Epithelial cell of proximal tubule (primary cell): ENCODE data around the gene SRRD. TPM values are rescaled to one million over a fixed set of nuclear protein-coding genes. Genes with fewer than 3 reads are reported as not detected.

Source experiments
- DNase-seq: peaks from one replicate; pipeline ENCODE4 v3.0.0-alpha.2; 2011; ENCODE audit warnings: low read depth
- H3K4me3 ChIP-seq: 2 replicates; pipeline ENCODE4 v1.5.1; 2011; ENCODE audit warnings: low read depth, mild to moderate bottlenecking, low read length
- total RNA-seq: library from RNA; depleted of rRNA; stranded (reverse); fragments of >200 nt; gene quantifications from 2 replicates; pipeline ENCODE4 v1.2.3, GENCODE V29; 2015
- TF ChIP-seq, protein P1 (sequence below): conservative IDR thresholded peaks from 2 replicates; pipeline ENCODE4 v1.5.1; 2012; ENCODE audit warnings: low read depth, mild to moderate bottlenecking, low read length

The SRRD gene
- total RNA-seq, 1 donor from 2014 or later, result 17.1 TPM

- no peak overlapping the region for H3K4me3 ChIP-seq
- TF ChIP-seq, protein P1, sequence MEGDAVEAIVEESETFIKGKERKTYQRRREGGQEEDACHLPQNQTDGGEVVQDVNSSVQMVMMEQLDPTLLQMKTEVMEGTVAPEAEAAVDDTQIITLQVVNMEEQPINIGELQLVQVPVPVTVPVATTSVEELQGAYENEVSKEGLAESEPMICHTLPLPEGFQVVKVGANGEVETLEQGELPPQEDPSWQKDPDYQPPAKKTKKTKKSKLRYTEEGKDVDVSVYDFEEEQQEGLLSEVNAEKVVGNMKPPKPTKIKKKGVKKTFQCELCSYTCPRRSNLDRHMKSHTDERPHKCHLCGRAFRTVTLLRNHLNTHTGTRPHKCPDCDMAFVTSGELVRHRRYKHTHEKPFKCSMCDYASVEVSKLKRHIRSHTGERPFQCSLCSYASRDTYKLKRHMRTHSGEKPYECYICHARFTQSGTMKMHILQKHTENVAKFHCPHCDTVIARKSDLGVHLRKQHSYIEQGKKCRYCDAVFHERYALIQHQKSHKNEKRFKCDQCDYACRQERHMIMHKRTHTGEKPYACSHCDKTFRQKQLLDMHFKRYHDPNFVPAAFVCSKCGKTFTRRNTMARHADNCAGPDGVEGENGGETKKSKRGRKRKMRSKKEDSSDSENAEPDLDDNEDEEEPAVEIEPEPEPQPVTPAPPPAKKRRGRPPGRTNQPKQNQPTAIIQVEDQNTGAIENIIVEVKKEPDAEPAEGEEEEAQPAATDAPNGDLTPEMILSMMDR, result no peak
Observed at GRCh38 chr22:26448334-26448733, 35.3 kb upstream of the SRRD start.

DNA sequence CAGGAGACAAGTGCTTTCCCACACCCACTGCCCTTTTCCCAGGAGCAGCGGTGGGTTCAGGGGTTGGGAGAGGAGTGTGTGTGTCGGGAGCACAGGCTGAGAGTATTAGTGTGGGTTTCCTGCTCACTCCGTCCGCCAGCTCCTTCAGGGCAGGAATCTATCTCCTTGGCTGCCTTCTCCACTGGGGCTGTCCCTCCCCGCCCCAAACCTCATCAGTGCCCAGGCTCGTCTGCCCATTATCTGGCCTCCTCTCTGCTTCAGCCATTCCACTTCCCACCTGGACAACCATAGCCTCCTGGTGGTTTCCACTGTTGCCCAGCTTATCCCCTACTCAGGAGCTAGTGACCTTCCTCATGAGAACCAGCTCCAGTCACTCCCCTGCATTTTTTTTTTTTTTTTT is 34.7 kb upstream of the SRRD start:
- H3K4me3 ChIP-seq, result no peak overlapping the region
- TF ChIP-seq, protein P1, result no peak
- DNase-seq, result no peak

More at GRCh38 chr22:26448334-26448733, 35.3 kb upstream of the SRRD start:
- no peak for DNase-seq

DNA sequence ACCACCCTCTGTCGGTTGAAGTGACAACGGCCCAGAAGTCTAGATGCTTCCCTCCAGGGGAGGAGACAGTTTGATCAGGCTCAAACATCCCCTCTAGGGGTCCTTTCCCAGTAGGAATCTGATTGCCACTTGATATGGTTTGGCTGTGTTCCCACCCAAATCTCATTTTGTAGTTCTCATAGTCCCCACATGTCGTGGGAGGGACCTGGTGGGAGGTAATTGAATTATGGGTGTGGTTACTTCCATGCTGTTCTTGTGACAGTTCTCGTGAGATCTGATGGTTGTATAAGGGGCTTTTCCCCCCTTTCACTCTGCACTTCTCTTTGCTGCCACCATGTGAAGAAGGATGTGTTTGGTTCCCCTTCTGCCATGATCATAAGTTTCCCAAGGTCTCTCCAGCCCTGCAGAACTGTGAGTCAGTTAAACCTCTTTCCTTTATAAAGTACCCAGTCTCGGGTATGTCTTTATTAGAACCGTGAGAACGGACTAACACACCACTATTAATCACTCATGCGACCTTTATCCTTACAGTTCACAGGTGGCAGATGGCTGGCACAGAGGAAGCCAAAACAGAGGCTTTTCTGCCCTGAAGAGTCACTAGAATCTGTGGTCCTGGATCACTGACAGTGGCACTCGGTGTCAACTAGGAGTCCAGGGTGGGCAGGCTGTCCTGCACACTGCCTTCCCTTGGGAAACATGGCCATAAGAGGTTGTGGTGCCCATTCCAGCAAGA is 33.1 kb upstream of the SRRD start:
- no peak overlapping the region for H3K4me3 ChIP-seq
- TF ChIP-seq, protein P1, result no peak
- no peak for DNase-seq

- DNase-seq, result no peak
Observed at GRCh38 chr22:26452236-26453016, 31.3 kb upstream of the SRRD start.

DNA sequence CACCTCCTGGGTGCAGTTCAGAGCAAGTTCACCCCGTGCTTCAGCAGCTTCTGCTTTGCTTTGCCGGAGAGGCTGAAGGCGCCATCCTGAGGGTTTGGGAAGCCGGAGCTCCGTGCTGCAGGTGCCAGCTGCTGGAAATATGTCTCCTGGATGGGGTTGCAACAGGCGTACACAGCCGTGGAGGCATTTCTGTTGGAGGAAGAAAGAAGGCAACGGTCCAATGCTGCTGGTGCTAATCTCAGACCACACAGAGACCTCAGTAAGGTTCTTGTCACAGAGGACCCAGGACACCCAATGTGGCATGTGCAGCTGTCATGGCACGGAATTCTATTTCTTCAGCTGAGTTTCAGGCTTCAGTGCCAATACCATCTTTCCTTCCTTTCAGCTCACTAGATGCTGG is 30.5 kb upstream of the SRRD start:
- DNase-seq, result no peak
- no peak overlapping the region for H3K4me3 ChIP-seq
- TF ChIP-seq, protein P1, result no peak

More at GRCh38 chr22:26452236-26453016, 31.3 kb upstream of the SRRD start:
- TF ChIP-seq, protein P1, result no peak
- H3K4me3 ChIP-seq, result no peak overlapping the region

DNA sequence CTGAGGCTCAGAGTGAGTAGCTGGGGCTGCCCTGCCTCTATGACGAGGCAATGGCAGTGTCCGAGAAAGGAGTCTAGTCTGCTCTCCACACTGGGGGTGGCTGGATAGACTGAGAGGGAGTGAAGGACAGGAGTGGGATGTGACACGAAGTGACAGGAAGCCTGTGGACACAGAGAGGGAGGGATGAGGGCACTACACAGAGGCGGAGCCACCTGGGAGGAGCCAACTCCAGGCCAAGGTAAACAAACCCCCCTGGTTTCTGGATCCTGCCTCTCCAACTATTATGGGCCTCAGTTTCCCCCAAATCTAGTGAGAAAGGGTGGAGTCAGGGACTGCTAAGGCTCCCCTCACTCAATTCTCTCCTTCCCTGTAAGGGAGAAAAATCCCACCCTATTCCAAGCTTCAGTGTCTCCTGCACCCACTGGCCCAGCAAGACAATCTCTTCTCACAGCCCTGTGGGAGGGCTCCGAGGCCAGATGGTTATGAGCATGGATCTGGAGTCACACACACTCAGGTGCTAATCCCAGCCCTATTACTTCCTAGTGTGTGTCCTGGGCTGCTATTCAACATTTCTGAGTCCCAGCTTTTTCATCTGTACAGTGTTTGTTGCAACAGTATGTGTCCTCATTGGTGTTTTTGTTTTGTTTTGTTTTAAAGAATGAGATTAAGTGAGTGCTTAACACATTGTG is 29.7 kb upstream of the SRRD start:
- no peak for DNase-seq
- no peak overlapping the region for H3K4me3 ChIP-seq
- TF ChIP-seq, protein P1, result no peak
